Hematopoietic multipotent progenitor cell treated with erythropoietin and hydrocortisone succinate and interleukin-3 and kit ligand, for 17 days (in vitro differentiated cells): Measurements from ENCODE around the gene ARID4B.
A peak's percentile ranks its signal among the peaks of the same experiment; 100 is the strongest.

Source experiments
- DNase-seq: peaks from one replicate; pipeline ENCODE4 v3.0.0-alpha.2; 2015; ENCODE audit warnings: low spot score

Gene ARID4B

GRCh38 chr1:235127732-235128455 is 200.1 kb downstream of the ARID4B start:
- DNase-seq: peak; percentile 30

DNA sequence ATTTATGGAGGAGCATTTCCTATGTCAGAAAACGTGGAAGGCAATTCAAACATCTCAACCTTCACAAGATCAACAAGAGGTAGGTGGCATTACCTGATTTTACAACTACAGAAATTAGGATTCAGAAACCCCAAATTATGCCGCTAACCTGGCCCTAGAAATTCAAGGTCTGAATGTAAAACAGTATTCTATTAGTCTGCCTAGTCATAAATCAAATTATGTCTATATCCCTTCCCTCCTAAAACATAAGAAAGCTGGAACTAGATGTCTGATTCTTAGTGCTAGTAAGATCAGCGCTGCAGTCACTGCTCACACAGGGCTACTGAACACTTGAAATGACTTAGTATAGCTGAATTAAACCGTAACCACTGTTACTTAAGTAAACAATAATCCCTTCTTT is 200.8 kb downstream of the ARID4B start:
- DNase-seq: peak; percentile 19

- DNase-seq: no peak
Measured at GRCh38 chr1:235124665-235125064, 203.3 kb downstream of the ARID4B start.

DNA sequence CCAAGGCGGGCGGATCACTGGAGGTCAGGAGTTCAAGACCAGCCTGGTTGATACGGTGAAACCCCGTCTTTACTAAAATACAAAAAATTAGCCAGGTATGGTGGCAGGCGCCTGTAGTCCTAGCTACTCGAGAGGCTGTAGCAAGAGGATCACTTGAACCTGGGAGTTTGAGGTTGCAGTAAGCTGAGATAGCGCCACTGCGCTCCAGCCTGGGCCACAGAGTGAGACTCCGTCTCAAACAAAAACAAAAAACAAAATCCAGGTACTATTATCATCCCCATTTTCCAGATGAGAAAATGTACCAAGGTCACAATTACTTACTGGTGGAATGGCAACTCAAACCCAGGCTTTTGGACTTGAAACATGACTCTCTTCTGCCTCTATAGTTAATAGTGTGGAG is 203.9 kb downstream of the ARID4B start:
- DNase-seq: no peak

GRCh38 chr1:235122348-235122747 is 205.6 kb downstream of the ARID4B start:
- DNase-seq: no peak
